ENCODE measurements around the gene PDCD7.
"Not testable (repeated sequence)": the region's sequence is repeated elsewhere in the genome, so short reads cannot be mapped to it uniquely, and the experiment has no call there.

Gene PDCD7
- total RNA-seq: 43.9 to 44.2 reads per million in 2 experiments

- DNase-seq (ENCODE audit: low read depth): peak; percentile 74
Observed at GRCh38 chr15:65133548-65134200, at the start of gene PDCD7. TSS of gene PDCD7 (minus strand) at chr15:65133808. CDS start at chr15:65133781, 27 bp downstream.

- no peak for DNase-seq (ENCODE audit: low read depth)
Observed at GRCh38 chr15:65182538-65182937, 48.9 kb upstream of the PDCD7 start.

GRCh38 chr15:65181582-65182353, 48.2 kb upstream of the PDCD7 start:
- not testable (repeated sequence) for DNase-seq (ENCODE audit: low read depth)

GRCh38 chr15:65180167-65180566, 46.6 kb upstream of the PDCD7 start:
- DNase-seq (ENCODE audit: low read depth): no peak

- DNase-seq (ENCODE audit: low read depth): no peak
Observed at GRCh38 chr15:65177901-65178300, 44.3 kb upstream of the PDCD7 start.

GRCh38 chr15:65176056-65176455, 42.4 kb upstream of the PDCD7 start:
- DNase-seq (ENCODE audit: low read depth): no peak

GRCh38 chr15:65175511-65175910, 41.9 kb upstream of the PDCD7 start:
- no peak for DNase-seq (ENCODE audit: low read depth)

- no peak for DNase-seq (ENCODE audit: low read depth)
Observed at GRCh38 chr15:65174509-65174908, 40.9 kb upstream of the PDCD7 start.

- DNase-seq (ENCODE audit: low read depth): no peak
Observed at GRCh38 chr15:65172531-65172930, 38.9 kb upstream of the PDCD7 start.

GRCh38 chr15:65171428-65171827, 37.8 kb upstream of the PDCD7 start:
- no peak for DNase-seq (ENCODE audit: low read depth)

GRCh38 chr15:65165875-65166274, 32.3 kb upstream of the PDCD7 start:
- DNase-seq (ENCODE audit: low read depth): no peak

GRCh38 chr15:65164139-65164538, 30.5 kb upstream of the PDCD7 start:
- DNase-seq (ENCODE audit: low read depth): no peak

- DNase-seq (ENCODE audit: low read depth): no peak
Observed at GRCh38 chr15:65163041-65163440, 29.4 kb upstream of the PDCD7 start.

- no peak for DNase-seq (ENCODE audit: low read depth)
Observed at GRCh38 chr15:65156692-65157091, 23.1 kb upstream of the PDCD7 start.

- no peak for DNase-seq (ENCODE audit: low read depth)
Observed at GRCh38 chr15:65154720-65155119, 21.1 kb upstream of the PDCD7 start.

GRCh38 chr15:65147902-65148301, 14.3 kb upstream of the PDCD7 start:
- no peak for DNase-seq (ENCODE audit: low read depth)

- DNase-seq (ENCODE audit: low read depth): no peak
Observed at GRCh38 chr15:65146438-65146837, 12.8 kb upstream of the PDCD7 start.

GRCh38 chr15:65138631-65139030, 5.0 kb upstream of the PDCD7 start:
- DNase-seq (ENCODE audit: low read depth): not testable (repeated sequence)

- DNase-seq (ENCODE audit: low read depth): not testable (repeated sequence)
Observed at GRCh38 chr15:65137893-65138292, 4.3 kb upstream of the PDCD7 start.

GRCh38 chr15:65137089-65137488, 3.5 kb upstream of the PDCD7 start:
- not testable (repeated sequence) for DNase-seq (ENCODE audit: low read depth)

- DNase-seq (ENCODE audit: low read depth): no peak
Observed at GRCh38 chr15:65134538-65134937, 930 bp upstream of the PDCD7 start.

- no peak for DNase-seq (ENCODE audit: low read depth)
Observed at GRCh38 chr15:65132878-65133547, 595 bp downstream of the PDCD7 start.

GRCh38 chr15:65130941-65131340, 2.7 kb downstream of the PDCD7 start:
- no peak for DNase-seq (ENCODE audit: low read depth)

Measured in T follicular helper cell (primary cell).